GM12865 (cell line): Measurements from ENCODE around the gene PFKL.

Experiments used
- DNase-seq: peaks from one replicate; pipeline ENCODE4 v3.0.0; 2010; ENCODE audit warnings: low read depth
- H3K4me3 ChIP-seq: 2 replicates; pipeline ENCODE4 v1.5.1; 2011; ENCODE audit warnings: mild to moderate bottlenecking, low read depth, low read length, control low read depth
- CTCF ChIP-seq: IDR thresholded peaks from 2 replicates; pipeline ENCODE4 v1.5.1; 2011; ENCODE audit warnings: low read length, control low read depth, low read depth, inconsistent platforms; ENCODE audit not compliant: insufficient read depth; ENCODE audit errors: missing control alignments

PFKL gene

GRCh38 chr21:44353191-44353970 is 53.5 kb downstream of the PFKL start, which contains the start of gene TRPM2:
TRPM2 (plus strand) TSS chr21:44353621; CDS start chr21:44353701, 80 bp downstream.
- TF ChIP-seq CTCF, result no peak
- H3K4me3 ChIP-seq, result peak within 1 kb of the TSS; percentile 28
- peak; percentile 76 for DNase-seq

GRCh38 chr21:44354001-44354405 is 54.1 kb downstream of the PFKL start:
- H3K4me3 ChIP-seq, result peak overlapping the region; percentile 28
- TF ChIP-seq CTCF, result no peak
- no peak for DNase-seq

GRCh38 chr21:44354775-44355771 is 55.2 kb downstream of the PFKL start:
- peak overlapping the region; percentile 18; the same call in 1 of the 2 replicates for H3K4me3 ChIP-seq
- no peak for TF ChIP-seq CTCF
- peak; percentile 72 for DNase-seq

GRCh38 chr21:44356160-44356559 is 56.3 kb downstream of the PFKL start:
- H3K4me3 ChIP-seq, result no peak overlapping the region
- DNase-seq, result no peak
- no peak for TF ChIP-seq CTCF

- no peak for TF ChIP-seq CTCF
- DNase-seq, result no peak
- no peak overlapping the region for H3K4me3 ChIP-seq
Observed at GRCh38 chr21:44356636-44357035, 56.8 kb downstream of the PFKL start.

- TF ChIP-seq CTCF, result no peak
- no peak for DNase-seq
- no peak overlapping the region for H3K4me3 ChIP-seq
Observed at GRCh38 chr21:44357064-44357837, 57.4 kb downstream of the PFKL start.
